ENCODE measurements around the gene KIAA0319L. TPM values are rescaled to one million over a fixed set of nuclear protein-coding genes. Genes with fewer than 3 reads are reported as not detected.

The KIAA0319L gene
- total RNA-seq, 6 experiments from 2014 or later = 30.5 to 39.0 (median 31.8) TPM

GRCh38 chr1:35561297-35561971, 4.2 kb upstream of the KIAA0319L start:
- Mint-ChIP-seq H3K9me3 (no peaks in the 10 kb centered on the region), H3K27ac (peak overlapping the region; percentile 18), H3K4me3 (peak overlapping the region; percentile 3; the same call in 1 of the 2 replicates), H3K36me3 (ENCODE audit: low read depth) (peaks cover 6% of the 10 kb centered on the region), H3K27me3 (ENCODE audit: insufficient read depth) (peaks cover 5% of the 10 kb centered on the region), H3K4me1 (ENCODE audit: low read depth) (peaks cover 44% of the 10 kb centered on the region)
- TF ChIP-seq CTCF (IDR thresholded peaks at IDR 0.05) = no peak
- no peak for DNase-seq

DNA sequence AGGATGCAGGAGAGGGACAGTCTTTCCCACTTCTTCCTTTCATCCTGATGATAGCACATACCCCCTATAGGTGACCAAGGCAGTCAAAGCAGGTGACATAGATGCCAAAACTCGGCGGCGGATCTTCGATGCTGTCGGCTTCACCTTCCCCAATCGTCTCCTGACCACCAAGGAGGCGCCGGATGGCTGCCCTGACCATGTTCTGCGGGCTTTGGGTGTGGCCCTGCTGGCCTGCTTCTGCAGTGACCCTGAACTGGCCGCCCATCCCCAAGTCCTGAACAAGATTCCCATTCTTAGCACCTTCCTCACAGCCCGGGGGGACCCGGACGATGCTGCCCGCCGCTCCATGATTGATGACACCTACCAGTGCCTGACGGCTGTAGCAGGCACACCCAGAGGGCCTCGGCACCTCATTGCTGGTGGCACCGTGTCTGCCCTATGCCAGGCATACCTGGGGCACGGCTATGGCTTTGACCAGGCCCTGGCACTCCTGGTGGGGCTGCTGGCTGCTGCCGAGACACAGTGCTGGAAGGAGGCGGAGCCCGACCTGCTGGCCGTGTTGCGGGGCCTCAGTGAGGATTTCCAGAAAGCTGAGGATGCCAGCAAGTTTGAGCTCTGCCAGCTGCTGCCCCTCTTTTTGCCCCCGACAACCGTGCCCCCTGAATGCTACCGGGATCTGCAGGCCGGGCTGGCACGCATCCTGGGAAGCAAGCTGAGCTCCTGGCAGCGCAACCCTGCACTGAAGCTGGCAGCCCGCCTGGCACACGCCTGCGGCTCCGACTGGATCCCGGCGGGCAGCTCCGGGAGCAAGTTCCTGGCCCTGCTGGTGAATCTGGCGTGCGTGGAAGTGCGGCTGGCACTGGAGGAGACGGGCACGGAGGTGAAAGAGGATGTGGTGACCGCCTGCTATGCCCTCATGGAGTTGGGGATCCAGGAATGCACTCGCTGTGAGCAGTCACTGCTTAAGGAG, 3.3 kb upstream of the KIAA0319L start:
- no peak for DNase-seq
- Mint-ChIP-seq H3K36me3 (ENCODE audit: low read depth) (peaks cover 6% of the 10 kb centered on the region), H3K27me3 (ENCODE audit: insufficient read depth) (peaks cover 5% of the 10 kb centered on the region), H3K4me3 (no peak overlapping the region), H3K4me1 (ENCODE audit: low read depth) (peaks cover 52% of the 10 kb centered on the region), H3K9me3 (no peaks in the 10 kb centered on the region), H3K27ac (peak overlapping the region; percentile 18; the same call in 1 of the 2 replicates)
- TF ChIP-seq CTCF (IDR thresholded peaks at IDR 0.05) = no peak

DNA sequence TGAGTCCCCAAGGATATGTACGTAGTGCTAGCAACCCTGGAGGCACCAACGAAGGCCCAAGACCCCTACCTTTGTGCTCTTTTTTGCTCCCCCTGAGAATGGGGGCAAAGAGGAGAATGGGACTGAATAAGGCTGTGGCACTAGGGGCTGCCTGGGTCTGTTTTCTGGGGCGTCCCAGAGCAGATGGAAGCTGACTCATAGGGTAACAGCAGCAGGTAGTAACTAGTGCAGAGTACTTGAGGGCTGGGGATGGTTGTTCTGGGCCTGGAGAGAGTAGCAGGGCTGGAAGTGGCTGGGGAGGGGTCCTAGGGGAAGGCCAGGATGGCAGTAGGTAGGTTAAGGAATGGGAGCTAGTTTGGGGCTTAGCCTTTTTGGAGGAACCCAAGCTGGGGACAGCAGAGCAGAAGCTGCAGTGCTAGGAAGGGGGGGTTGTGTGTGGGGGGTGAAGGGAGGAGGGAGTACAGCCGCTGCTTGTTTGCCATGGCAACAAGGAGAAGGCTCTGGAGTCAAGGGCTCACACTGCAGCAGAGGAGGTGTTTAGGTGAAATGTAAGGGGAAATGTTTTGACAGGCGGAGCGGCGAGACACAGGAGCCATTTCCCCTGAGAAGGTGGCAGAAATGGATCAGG, 2.2 kb upstream of the KIAA0319L start:
- Mint-ChIP-seq H3K4me1 (ENCODE audit: low read depth) (peaks cover 57% of the 10 kb centered on the region), H3K4me3 (peak overlapping the region; percentile 95), H3K9me3 (no peaks in the 10 kb centered on the region), H3K36me3 (ENCODE audit: low read depth) (peaks cover 6% of the 10 kb centered on the region), H3K27ac (peak overlapping the region; percentile 64), H3K27me3 (ENCODE audit: insufficient read depth) (peaks cover 6% of the 10 kb centered on the region)
- no peak for DNase-seq
- no peak for TF ChIP-seq CTCF (IDR thresholded peaks at IDR 0.05)

DNA sequence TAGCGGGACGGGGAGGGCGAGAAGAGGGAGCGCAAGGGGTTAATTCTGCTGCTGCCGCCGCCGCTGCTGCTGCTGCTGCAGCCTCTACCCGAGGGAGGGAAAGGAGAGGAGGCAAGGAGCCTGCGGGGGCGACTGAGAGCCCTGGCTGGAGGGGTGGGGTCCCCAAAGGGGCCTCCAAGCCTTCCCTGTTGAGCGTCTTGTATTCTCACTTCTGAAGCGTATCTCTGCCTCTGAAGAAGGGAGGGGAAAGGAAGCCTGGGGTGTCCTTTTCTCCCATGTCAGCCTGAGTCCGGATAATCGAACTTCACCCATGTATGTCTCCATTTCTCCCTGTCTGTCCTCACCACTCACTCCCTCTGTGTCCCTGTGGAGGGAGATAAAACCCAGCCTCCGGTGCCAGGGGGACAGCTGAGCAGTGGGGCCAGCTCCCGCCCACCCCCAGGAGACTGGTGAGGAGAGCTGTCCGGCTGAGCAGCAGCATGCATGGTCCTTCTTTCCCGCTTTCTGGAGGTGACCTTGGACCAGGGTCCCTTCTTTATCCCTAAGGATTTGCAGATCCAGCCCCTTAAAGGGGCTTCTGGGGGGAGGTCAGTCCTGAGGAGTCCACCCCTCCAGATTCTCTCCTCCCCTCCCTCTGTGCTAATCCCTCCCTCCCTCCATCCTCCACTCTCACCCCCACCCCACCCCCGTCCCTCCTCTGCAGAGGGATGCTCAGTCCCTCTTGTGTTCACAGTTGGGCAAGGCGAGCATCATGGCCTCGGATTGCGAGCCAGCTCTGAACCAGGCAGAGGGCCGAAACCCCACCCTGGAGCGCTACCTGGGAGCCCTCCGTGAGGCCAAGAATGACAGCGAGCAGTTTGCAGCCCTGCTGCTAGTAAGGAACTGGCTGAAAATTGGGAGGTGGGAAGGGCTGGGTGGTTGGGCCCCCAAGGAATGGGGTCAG, 1.4 kb upstream of the KIAA0319L start:
- no peak for TF ChIP-seq CTCF (IDR thresholded peaks at IDR 0.05)
- Mint-ChIP-seq H3K27me3 (ENCODE audit: insufficient read depth) (peaks cover 6% of the 10 kb centered on the region), H3K9me3 (no peaks in the 10 kb centered on the region), H3K27ac (peak overlapping the region; percentile 89), H3K36me3 (ENCODE audit: low read depth) (peaks cover 6% of the 10 kb centered on the region), H3K4me3 (peak overlapping the region; percentile 95), H3K4me1 (ENCODE audit: low read depth) (peaks cover 56% of the 10 kb centered on the region)
- DNase-seq = no peak

All from HFFc6 (cell line).